Measurements from ENCODE around the gene ADRA2A. TPM values are rescaled to one million over a fixed set of nuclear protein-coding genes. Genes with fewer than 3 reads are reported as not detected.

The ADRA2A gene
- total RNA-seq, 1 donor from 2014 or later: 0.32 TPM

GRCh38 chr10:111085690-111086353, 9.0 kb downstream of the ADRA2A start:
- H3K27ac Mint-ChIP-seq (ENCODE audit: unreplicated experiment): no peak overlapping the region
- H3K9me3 Mint-ChIP-seq (ENCODE audit: unreplicated experiment): peaks cover 1% of the 10 kb centered on the region
- no peak overlapping the region for H3K4me3 Mint-ChIP-seq (ENCODE audit: unreplicated experiment)
- no peak for DNase-seq
- H3K36me3 Mint-ChIP-seq (ENCODE audit: unreplicated experiment): no peaks in the 10 kb centered on the region
- TF ChIP-seq, protein P1, sequence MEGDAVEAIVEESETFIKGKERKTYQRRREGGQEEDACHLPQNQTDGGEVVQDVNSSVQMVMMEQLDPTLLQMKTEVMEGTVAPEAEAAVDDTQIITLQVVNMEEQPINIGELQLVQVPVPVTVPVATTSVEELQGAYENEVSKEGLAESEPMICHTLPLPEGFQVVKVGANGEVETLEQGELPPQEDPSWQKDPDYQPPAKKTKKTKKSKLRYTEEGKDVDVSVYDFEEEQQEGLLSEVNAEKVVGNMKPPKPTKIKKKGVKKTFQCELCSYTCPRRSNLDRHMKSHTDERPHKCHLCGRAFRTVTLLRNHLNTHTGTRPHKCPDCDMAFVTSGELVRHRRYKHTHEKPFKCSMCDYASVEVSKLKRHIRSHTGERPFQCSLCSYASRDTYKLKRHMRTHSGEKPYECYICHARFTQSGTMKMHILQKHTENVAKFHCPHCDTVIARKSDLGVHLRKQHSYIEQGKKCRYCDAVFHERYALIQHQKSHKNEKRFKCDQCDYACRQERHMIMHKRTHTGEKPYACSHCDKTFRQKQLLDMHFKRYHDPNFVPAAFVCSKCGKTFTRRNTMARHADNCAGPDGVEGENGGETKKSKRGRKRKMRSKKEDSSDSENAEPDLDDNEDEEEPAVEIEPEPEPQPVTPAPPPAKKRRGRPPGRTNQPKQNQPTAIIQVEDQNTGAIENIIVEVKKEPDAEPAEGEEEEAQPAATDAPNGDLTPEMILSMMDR (IDR thresholded peaks at IDR 0.05; ENCODE audit: partially characterized antibody, unreplicated experiment): no peak
- H3K27me3 Mint-ChIP-seq (ENCODE audit: unreplicated experiment): peaks cover 16% of the 10 kb centered on the region
- H3K4me1 Mint-ChIP-seq (ENCODE audit: low read depth, unreplicated experiment): no peaks in the 10 kb centered on the region

- no peaks in the 10 kb centered on the region for H3K4me1 Mint-ChIP-seq (ENCODE audit: low read depth, unreplicated experiment)
- H3K27me3 Mint-ChIP-seq (ENCODE audit: unreplicated experiment): peaks cover 16% of the 10 kb centered on the region
- H3K4me3 Mint-ChIP-seq (ENCODE audit: unreplicated experiment): no peak overlapping the region
- no peak for DNase-seq
- H3K9me3 Mint-ChIP-seq (ENCODE audit: unreplicated experiment): peaks cover 1% of the 10 kb centered on the region
- TF ChIP-seq, protein P1 (IDR thresholded peaks at IDR 0.05; ENCODE audit: partially characterized antibody, unreplicated experiment): no peak
- no peaks in the 10 kb centered on the region for H3K36me3 Mint-ChIP-seq (ENCODE audit: unreplicated experiment)
- H3K27ac Mint-ChIP-seq (ENCODE audit: unreplicated experiment): no peak overlapping the region
Observed at GRCh38 chr10:111086574-111086973, 9.7 kb downstream of the ADRA2A start.

DNA sequence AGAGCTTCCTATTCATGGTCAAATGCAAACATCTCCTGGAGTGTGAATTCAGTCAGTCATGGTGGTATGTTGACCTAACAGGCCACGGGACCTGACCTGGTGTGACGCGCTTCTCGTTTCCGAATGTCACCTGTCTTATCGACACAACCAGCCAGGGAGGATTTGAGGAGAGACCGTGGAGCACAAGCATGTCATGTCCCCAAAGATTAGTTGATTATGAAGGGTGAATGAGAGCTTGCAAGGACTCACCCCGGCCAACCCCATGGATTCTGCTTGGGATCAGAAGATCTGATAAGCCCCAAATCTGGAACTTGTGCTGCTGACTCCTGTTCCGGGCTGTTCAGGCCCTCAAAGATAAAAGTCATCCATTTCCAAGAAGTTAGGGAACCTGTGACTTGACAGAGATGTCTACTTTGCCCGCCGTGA, 10.5 kb downstream of the ADRA2A start:
- H3K27me3 Mint-ChIP-seq (ENCODE audit: unreplicated experiment): peaks cover 16% of the 10 kb centered on the region
- H3K36me3 Mint-ChIP-seq (ENCODE audit: unreplicated experiment): no peaks in the 10 kb centered on the region
- TF ChIP-seq, protein P1 (IDR thresholded peaks at IDR 0.05; ENCODE audit: partially characterized antibody, unreplicated experiment): no peak
- no peak overlapping the region for H3K27ac Mint-ChIP-seq (ENCODE audit: unreplicated experiment)
- no peak overlapping the region for H3K4me3 Mint-ChIP-seq (ENCODE audit: unreplicated experiment)
- no peak for DNase-seq
- H3K4me1 Mint-ChIP-seq (ENCODE audit: low read depth, unreplicated experiment): no peaks in the 10 kb centered on the region
- H3K9me3 Mint-ChIP-seq (ENCODE audit: unreplicated experiment): peaks cover 1% of the 10 kb centered on the region

- Mint-ChIP-seq H3K9me3 (ENCODE audit: unreplicated experiment) (peaks cover 1% of the 10 kb centered on the region), H3K27me3 (ENCODE audit: unreplicated experiment) (peaks cover 12% of the 10 kb centered on the region), H3K27ac (ENCODE audit: unreplicated experiment) (no peak overlapping the region), H3K4me3 (ENCODE audit: unreplicated experiment) (no peak overlapping the region), H3K36me3 (ENCODE audit: unreplicated experiment) (no peaks in the 10 kb centered on the region), H3K4me1 (ENCODE audit: low read depth, unreplicated experiment) (no peaks in the 10 kb centered on the region)
- DNase-seq: no peak
- TF ChIP-seq, protein P1 (IDR thresholded peaks at IDR 0.05; ENCODE audit: partially characterized antibody, unreplicated experiment): no peak
Observed at GRCh38 chr10:111087968-111088505, 11.2 kb downstream of the ADRA2A start.

DNA sequence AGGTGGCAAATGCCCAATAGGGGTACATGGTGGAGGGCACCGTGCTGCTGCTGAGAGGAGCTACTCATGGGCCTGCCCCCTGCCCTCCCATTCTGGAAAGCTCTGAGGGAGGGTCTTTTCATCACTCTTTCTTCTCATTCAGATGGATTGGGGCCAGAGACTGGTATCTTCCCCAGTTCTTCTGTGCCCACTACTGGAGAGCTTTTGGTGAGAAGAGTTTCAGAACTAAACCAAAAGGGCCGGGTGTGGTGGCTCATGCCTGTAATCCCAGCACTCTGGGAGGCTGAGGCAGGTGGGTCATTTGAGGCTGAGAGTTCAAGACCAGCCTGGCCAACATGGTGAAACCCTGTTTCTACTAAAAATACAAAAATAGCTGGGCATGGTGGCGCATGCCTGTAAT, 12.5 kb downstream of the ADRA2A start:
- Mint-ChIP-seq H3K4me1 (ENCODE audit: low read depth, unreplicated experiment) (no peaks in the 10 kb centered on the region), H3K27me3 (ENCODE audit: unreplicated experiment) (peaks cover 11% of the 10 kb centered on the region), H3K27ac (ENCODE audit: unreplicated experiment) (no peak overlapping the region), H3K4me3 (ENCODE audit: unreplicated experiment) (no peak overlapping the region), H3K9me3 (ENCODE audit: unreplicated experiment) (peaks cover 1% of the 10 kb centered on the region), H3K36me3 (ENCODE audit: unreplicated experiment) (no peaks in the 10 kb centered on the region)
- TF ChIP-seq, protein P1 (IDR thresholded peaks at IDR 0.05; ENCODE audit: partially characterized antibody, unreplicated experiment): no peak
- no peak for DNase-seq
